ENCODE results near the gene HDAC8. TPM values are rescaled to one million over a fixed set of nuclear protein-coding genes. Genes with fewer than 3 reads are reported as not detected.

Gene HDAC8
- total RNA-seq, 2 experiments from 2014 or later: 32.5 to 40.0 TPM

- DNase-seq (ENCODE audit: low spot score): no peak
- no peak overlapping the region for H3K4me3 ChIP-seq (ENCODE audit: low read depth, low read length, poor library complexity, severe bottlenecking)
- H3K4me2 ChIP-seq (ENCODE audit: low read length): no peak overlapping the region
- no peak overlapping the region for H3K27ac ChIP-seq (ENCODE audit: low read depth, low read length, poor library complexity, severe bottlenecking)
- ChIA-PET POLR2A (interaction anchor here (0.7 kb wide), 1 partner anchor 39 kb away, joined by 3 read pairs; no protein-coding TSS in a partner anchor), CTCF (ENCODE audit: unreplicated experiment) (no interaction called here)
- no peaks in the 10 kb centered on the region for H3K79me2 ChIP-seq (ENCODE audit: insufficient read depth, low read depth, low read length)
- no peaks in the 10 kb centered on the region for H3K4me1 ChIP-seq (ENCODE audit: insufficient read depth, low read length, poor library complexity, severe bottlenecking)
- BruUV-seq (replicated peaks): no TSS peak
- H3K9me3 ChIP-seq (ENCODE audit: low read length): no peaks in the 10 kb centered on the region
- intact Hi-C loops (cut with micrococcal nuclease; ENCODE audit: unreplicated experiment): no loop called here
- no peaks in the 10 kb centered on the region for H3K9me2 ChIP-seq (ENCODE audit: insufficient read depth, low read length)
- H2AFZ ChIP-seq (ENCODE audit: low read length): no peak overlapping the region
- TF ChIP-seq EZH2phosphoT487 (IDR thresholded peaks at IDR 0.05; ENCODE audit: borderline replicate concordance, low read depth, low read length) (no peak), CTCF (conservative IDR thresholded peaks at IDR 0.05; ENCODE audit: low read length) (no peak)
- no peaks in the 10 kb centered on the region for H3K36me3 ChIP-seq (ENCODE audit: insufficient read depth, low read length)
- no peaks in the 10 kb centered on the region for H4K20me1 ChIP-seq (ENCODE audit: insufficient read depth, low read length)
Measured at GRCh38 chrX:72360326-72360725, 212.3 kb downstream of the HDAC8 start.

GRCh38 chrX:72358313-72358712 lies 214.3 kb downstream of the HDAC8 start:
- Histone ChIP-seq H3K4me3 (ENCODE audit: low read depth, low read length, poor library complexity, severe bottlenecking) (no peak overlapping the region), H3K27ac (ENCODE audit: low read depth, low read length, poor library complexity, severe bottlenecking) (no peak overlapping the region), H3K4me1 (ENCODE audit: insufficient read depth, low read length, poor library complexity, severe bottlenecking) (no peaks in the 10 kb centered on the region), H3K79me2 (ENCODE audit: insufficient read depth, low read depth, low read length) (no peaks in the 10 kb centered on the region), H4K20me1 (ENCODE audit: insufficient read depth, low read length) (no peaks in the 10 kb centered on the region), H3K9me2 (ENCODE audit: insufficient read depth, low read length) (no peaks in the 10 kb centered on the region), H3K4me2 (ENCODE audit: low read length) (no peak overlapping the region), H3K36me3 (ENCODE audit: insufficient read depth, low read length) (no peaks in the 10 kb centered on the region), H2AFZ (ENCODE audit: low read length) (no peak overlapping the region), H3K9me3 (ENCODE audit: low read length) (no peaks in the 10 kb centered on the region)
- no TSS peak for BruUV-seq (replicated peaks)
- intact Hi-C loops (cut with micrococcal nuclease; ENCODE audit: unreplicated experiment): no loop called here
- no peak for TF ChIP-seq EZH2phosphoT487 (IDR thresholded peaks at IDR 0.05; ENCODE audit: borderline replicate concordance, low read depth, low read length)
- TF ChIP-seq CTCF (conservative IDR thresholded peaks at IDR 0.05; ENCODE audit: low read length): no peak
- POLR2A ChIA-PET: no interaction called here
- CTCF ChIA-PET (ENCODE audit: unreplicated experiment): no interaction called here
- no peak for DNase-seq (ENCODE audit: low spot score)

DNA sequence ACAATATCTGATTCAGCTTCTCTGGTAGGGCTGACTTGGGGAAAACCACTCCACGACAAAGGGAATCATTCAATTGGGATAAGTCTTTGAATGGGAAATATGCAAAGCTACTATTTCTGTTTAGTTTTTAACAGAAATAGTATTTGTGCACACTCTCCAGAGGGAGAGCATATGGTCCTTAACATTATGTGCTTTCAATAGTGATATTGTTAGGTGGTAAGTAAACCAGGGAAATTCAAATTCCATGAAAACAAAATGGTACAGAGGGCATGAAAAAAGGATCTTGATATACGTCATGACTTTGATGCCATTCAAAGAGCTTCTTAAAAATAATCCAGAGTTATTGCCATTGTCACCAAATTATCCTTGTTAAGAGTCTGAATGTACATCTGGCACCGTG lies 219.9 kb downstream of the HDAC8 start:
- no peaks in the 10 kb centered on the region for H3K9me3 ChIP-seq (ENCODE audit: low read length)
- no peak overlapping the region for H2AFZ ChIP-seq (ENCODE audit: low read length)
- no peak for DNase-seq (ENCODE audit: low spot score)
- no peak overlapping the region for H3K4me3 ChIP-seq (ENCODE audit: low read depth, low read length, poor library complexity, severe bottlenecking)
- intact Hi-C loops (cut with micrococcal nuclease; ENCODE audit: unreplicated experiment): no loop called here
- TF ChIP-seq EZH2phosphoT487 (IDR thresholded peaks at IDR 0.05; ENCODE audit: borderline replicate concordance, low read depth, low read length): no peak
- no peak for TF ChIP-seq CTCF (conservative IDR thresholded peaks at IDR 0.05; ENCODE audit: low read length)
- no peak overlapping the region for H3K4me2 ChIP-seq (ENCODE audit: low read length)
- H3K27ac ChIP-seq (ENCODE audit: low read depth, low read length, poor library complexity, severe bottlenecking): no peak overlapping the region
- H3K36me3 ChIP-seq (ENCODE audit: insufficient read depth, low read length): no peaks in the 10 kb centered on the region
- H4K20me1 ChIP-seq (ENCODE audit: insufficient read depth, low read length): no peaks in the 10 kb centered on the region
- no peaks in the 10 kb centered on the region for H3K4me1 ChIP-seq (ENCODE audit: insufficient read depth, low read length, poor library complexity, severe bottlenecking)
- ChIA-PET POLR2A (no interaction called here), CTCF (ENCODE audit: unreplicated experiment) (no interaction called here)
- H3K79me2 ChIP-seq (ENCODE audit: insufficient read depth, low read depth, low read length): no peaks in the 10 kb centered on the region
- H3K9me2 ChIP-seq (ENCODE audit: insufficient read depth, low read length): no peaks in the 10 kb centered on the region
- no TSS peak for BruUV-seq (replicated peaks)

Data from OCI-LY7 (cell line).